Mesendoderm (in vitro differentiated cells): ENCODE data around the gene NID2.

Source experiments
- DNase-seq: peaks from one replicate; pipeline ENCODE4 v3.0.0; 2013
- H2AK5ac ChIP-seq: 2 replicates; pipeline ENCODE4 v1.6.1; 2013; ENCODE audit warnings: low read length, inconsistent platforms
- H2BK120ac ChIP-seq: 2 replicates; pipeline ENCODE4 v1.6.1; 2013; ENCODE audit warnings: low read depth, mild to moderate bottlenecking, low read length, moderate library complexity, mixed read lengths
- H2BK15ac ChIP-seq: replicated peaks from 2 replicates; pipeline ENCODE4 v1.6.1; 2013; ENCODE audit warnings: low read depth, mild to moderate bottlenecking, moderate library complexity
- H2BK5ac ChIP-seq: 2 replicates; pipeline ENCODE4 v1.6.1; 2013; ENCODE audit warnings: low read length, inconsistent platforms
- H3K18ac ChIP-seq: 2 replicates; pipeline ENCODE4 v1.6.1; 2013; ENCODE audit warnings: mild to moderate bottlenecking, low read length, mixed read lengths
- H3K23ac ChIP-seq: one replicate; pipeline ENCODE4 v1.6.1; 2013; ENCODE audit warnings: low read length
- H3K27ac ChIP-seq: 2 replicates; pipeline ENCODE4 v1.5.1; 2013; ENCODE audit warnings: low read depth, mild to moderate bottlenecking, inconsistent platforms, low read length, moderate library complexity
- H3K27me3 ChIP-seq: 2 replicates; pipeline ENCODE4 v1.6.1; 2013; ENCODE audit warnings: low read length, control low read depth, mild to moderate bottlenecking, inconsistent platforms; ENCODE audit not compliant: insufficient read depth, poor library complexity
- H3K36me3 ChIP-seq: 2 replicates; pipeline ENCODE4 v1.6.1; 2013; ENCODE audit warnings: low read length, inconsistent platforms; ENCODE audit not compliant: control insufficient read depth, insufficient read depth
- H3K4ac ChIP-seq: one replicate; pipeline ENCODE4 v1.6.1; 2013; ENCODE audit warnings: low read depth, mild to moderate bottlenecking, low read length, moderate library complexity
- H3K4me1 ChIP-seq: 2 replicates; pipeline ENCODE4 v1.6.1; 2013; ENCODE audit warnings: low read depth, low read length, inconsistent platforms; ENCODE audit not compliant: control insufficient read depth
- H3K4me2 ChIP-seq: 2 replicates; pipeline ENCODE4 v1.6.1; 2013; ENCODE audit warnings: low read length
- H3K4me3 ChIP-seq: 2 replicates; pipeline ENCODE4 v1.5.1; 2013; ENCODE audit warnings: mild to moderate bottlenecking, low read length
- H3K56ac ChIP-seq: one replicate; pipeline ENCODE4 v1.6.1; 2013; ENCODE audit warnings: low read length
- H3K79me1 ChIP-seq: 2 replicates; pipeline ENCODE4 v1.6.1; 2013; ENCODE audit warnings: low read length, inconsistent platforms
- H3K79me2 ChIP-seq: 2 replicates; pipeline ENCODE4 v1.6.1; 2013; ENCODE audit warnings: mild to moderate bottlenecking, low read length; ENCODE audit not compliant: control insufficient read depth, insufficient read depth
- H3K9ac ChIP-seq: 2 replicates; pipeline ENCODE4 v1.6.1; 2013; ENCODE audit warnings: low read length, inconsistent platforms
- H4K5ac ChIP-seq: one replicate; pipeline ENCODE4 v1.6.1; 2013; ENCODE audit warnings: low read length
- H4K8ac ChIP-seq: one replicate; pipeline ENCODE4 v1.6.1; 2013; ENCODE audit warnings: low read depth, mild to moderate bottlenecking, control low read depth, low read length, moderate library complexity
- WGBS: extraction: QIAGEN DNeasy Blood & Tissue Kit; methylation state at CpG from one replicate; pipeline ENCODE4 v1.1.7; 2013; ENCODE audit warnings: low lambda C conversion rate, missing lambda C conversion rate; ENCODE audit not compliant: insufficient coverage; ENCODE audit errors: extremely low coverage; 5-methylcytosine and 5-hydroxymethylcytosine counted together

Gene NID2

DNA sequence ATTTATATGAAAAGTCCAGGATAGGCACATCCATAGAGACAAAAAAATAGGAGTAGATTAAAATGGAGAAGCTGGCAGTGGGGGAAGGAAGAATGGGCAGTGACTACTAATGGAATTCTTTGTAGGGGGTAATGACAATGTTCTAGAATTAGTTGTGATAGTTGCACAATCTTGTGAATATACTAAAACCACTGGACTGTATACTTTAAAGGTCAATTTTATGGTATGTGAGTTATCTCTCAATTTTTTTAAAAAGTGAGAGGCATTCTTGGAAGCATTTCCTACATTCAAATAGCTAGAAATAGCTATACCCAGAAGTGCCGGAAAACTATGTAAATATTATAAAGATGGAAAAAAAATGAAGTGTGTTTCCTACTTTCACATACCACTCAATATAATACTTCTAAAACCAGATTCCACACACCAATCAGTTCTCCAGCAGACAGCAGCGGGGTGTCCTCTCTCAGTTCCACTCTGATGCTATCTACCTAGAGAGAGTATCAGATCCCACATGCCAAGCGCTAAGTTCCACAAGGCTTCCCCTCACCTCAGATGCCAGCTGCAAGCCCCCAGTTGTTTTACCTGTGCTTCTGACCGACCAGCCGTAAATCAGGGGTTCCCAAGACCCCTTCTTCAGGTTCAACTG lies 41.7 kb upstream of the NID2 start:
- no peaks in the 10 kb centered on the region for H3K27me3 ChIP-seq
- DNase-seq: no peak

DNA sequence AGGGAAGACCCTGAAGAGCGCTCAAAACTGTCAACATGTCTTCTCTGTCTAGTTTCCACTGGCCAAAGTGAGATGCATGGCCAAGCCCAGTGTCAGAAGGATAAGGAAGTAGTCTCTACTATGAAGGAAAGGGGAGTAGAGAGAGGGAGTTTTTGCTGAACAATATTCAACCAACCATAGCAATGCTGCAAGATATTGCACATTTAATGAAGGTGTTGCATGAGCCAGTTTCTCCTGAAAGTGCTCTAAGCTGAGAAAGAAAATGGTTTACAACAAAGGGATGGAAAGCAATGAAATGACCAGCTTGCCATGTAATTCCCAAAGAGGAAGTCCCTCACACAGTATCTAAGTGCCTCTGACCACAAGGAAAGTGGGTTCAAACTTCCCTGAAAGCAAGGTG lies 40.0 kb upstream of the NID2 start:
- Histone ChIP-seq H3K23ac (no peak overlapping the region), H2BK15ac (no peak overlapping the region), H3K27ac (no peak overlapping the region), H3K4me3 (no peak overlapping the region), H2BK120ac (no peak overlapping the region), H2BK5ac (no peak overlapping the region), H3K79me2 (no peaks in the 10 kb centered on the region), H3K4me2 (no peak overlapping the region), H3K4ac (no peak overlapping the region), H3K79me1 (no peaks in the 10 kb centered on the region), H3K36me3 (no peaks in the 10 kb centered on the region), H3K27me3 (no peaks in the 10 kb centered on the region), H4K5ac (no peak overlapping the region), H3K4me1 (no peaks in the 10 kb centered on the region), H3K56ac (no peak overlapping the region), H3K18ac (no peak overlapping the region), H2AK5ac (no peak overlapping the region), H3K9ac (no peak overlapping the region), H4K8ac (no peak overlapping the region)
- WGBS: no CpG with 5 or more reads among the region's 1 CpG
- DNase-seq: no peak

More for the DNA sequence above, 41.7 kb upstream of the NID2 start:
- Histone ChIP-seq H2AK5ac (no peak overlapping the region), H3K4ac (no peak overlapping the region), H3K4me1 (no peaks in the 10 kb centered on the region), H3K4me2 (no peak overlapping the region), H3K56ac (no peak overlapping the region), H3K18ac (no peak overlapping the region), H3K79me2 (no peaks in the 10 kb centered on the region), H3K36me3 (no peaks in the 10 kb centered on the region), H3K4me3 (no peak overlapping the region), H2BK5ac (no peak overlapping the region), H3K27ac (no peak overlapping the region), H3K79me1 (no peaks in the 10 kb centered on the region), H4K8ac (no peak overlapping the region), H2BK120ac (no peak overlapping the region), H3K23ac (no peak overlapping the region), H2BK15ac (no peak overlapping the region), H4K5ac (no peak overlapping the region), H3K9ac (no peak overlapping the region)
- no CpG with 5 or more reads among the region's 5 CpGs for WGBS

DNA sequence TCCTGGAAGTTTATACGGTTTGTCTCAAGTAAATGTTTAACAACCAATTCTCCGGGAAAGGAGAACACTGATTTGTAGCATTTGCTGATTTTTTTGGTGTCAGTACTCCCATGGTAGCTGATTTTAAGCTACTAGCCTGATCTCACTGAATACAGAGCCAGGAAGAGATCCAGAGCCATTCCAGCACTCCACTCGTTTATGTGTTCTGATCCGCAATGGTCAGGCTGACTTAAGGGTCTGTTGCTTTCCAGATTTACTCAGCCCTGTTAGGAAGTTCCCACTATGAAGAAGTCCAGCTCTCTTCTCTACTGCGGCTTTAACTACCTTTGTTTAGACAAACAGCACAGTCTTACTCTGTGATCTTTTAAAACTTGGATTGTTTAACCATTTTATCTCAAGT lies 38.0 kb upstream of the NID2 start:
- H3K79me2 ChIP-seq: no peaks in the 10 kb centered on the region
- H2BK15ac ChIP-seq: no peak overlapping the region
- no peak overlapping the region for H2BK5ac ChIP-seq
- no peak overlapping the region for H3K23ac ChIP-seq
- no peak overlapping the region for H3K4me3 ChIP-seq
- no peak overlapping the region for H3K27ac ChIP-seq
- H3K79me1 ChIP-seq: no peaks in the 10 kb centered on the region
- H3K4me2 ChIP-seq: no peak overlapping the region
- H4K8ac ChIP-seq: no peak overlapping the region
- H4K5ac ChIP-seq: no peak overlapping the region
- no peak overlapping the region for H3K9ac ChIP-seq
- H3K18ac ChIP-seq: no peak overlapping the region
- no peak for DNase-seq
- H3K4ac ChIP-seq: no peak overlapping the region
- H3K36me3 ChIP-seq: no peaks in the 10 kb centered on the region
- no CpG with 5 or more reads among the region's 5 CpGs for WGBS
- no peak overlapping the region for H2AK5ac ChIP-seq
- no peak overlapping the region for H2BK120ac ChIP-seq
- H3K27me3 ChIP-seq: no peaks in the 10 kb centered on the region
- no peaks in the 10 kb centered on the region for H3K4me1 ChIP-seq
- no peak overlapping the region for H3K56ac ChIP-seq

DNA sequence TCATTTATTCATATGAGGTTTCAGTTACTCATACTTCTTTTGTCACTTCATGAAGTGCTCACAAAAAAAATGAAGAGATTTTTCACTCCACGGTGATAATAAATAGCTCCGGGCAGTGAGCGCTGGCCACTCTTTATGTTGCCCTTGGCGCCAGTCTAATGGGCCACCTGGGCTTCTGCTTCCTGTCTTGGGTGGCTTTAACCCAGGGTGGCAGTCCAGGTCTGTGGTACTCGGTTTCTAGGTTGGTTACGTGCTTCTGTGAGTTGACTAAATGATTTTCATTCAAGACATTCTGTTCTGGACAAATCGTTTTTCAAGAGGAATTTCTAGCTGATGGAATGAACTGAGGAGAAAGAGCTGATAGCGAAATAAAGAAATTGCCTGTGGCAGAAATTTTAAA lies 34.6 kb upstream of the NID2 start:
- H3K4ac ChIP-seq: no peak overlapping the region
- no peak overlapping the region for H3K56ac ChIP-seq
- no peak overlapping the region for H2BK15ac ChIP-seq
- no peak overlapping the region for H3K18ac ChIP-seq
- no peaks in the 10 kb centered on the region for H3K79me1 ChIP-seq
- no peak for DNase-seq
- no peak overlapping the region for H2BK120ac ChIP-seq
- no CpG with 5 or more reads among the region's 8 CpGs for WGBS
- H2BK5ac ChIP-seq: no peak overlapping the region
- H3K4me3 ChIP-seq: no peak overlapping the region
- no peak overlapping the region for H3K27ac ChIP-seq
- no peak overlapping the region for H3K4me2 ChIP-seq
- H3K9ac ChIP-seq: no peak overlapping the region
- no peaks in the 10 kb centered on the region for H3K79me2 ChIP-seq
- no peak overlapping the region for H4K5ac ChIP-seq
- H3K23ac ChIP-seq: no peak overlapping the region
- H2AK5ac ChIP-seq: no peak overlapping the region
- H3K36me3 ChIP-seq: no peaks in the 10 kb centered on the region
- no peaks in the 10 kb centered on the region for H3K4me1 ChIP-seq
- H4K8ac ChIP-seq: no peak overlapping the region
- no peaks in the 10 kb centered on the region for H3K27me3 ChIP-seq

DNA sequence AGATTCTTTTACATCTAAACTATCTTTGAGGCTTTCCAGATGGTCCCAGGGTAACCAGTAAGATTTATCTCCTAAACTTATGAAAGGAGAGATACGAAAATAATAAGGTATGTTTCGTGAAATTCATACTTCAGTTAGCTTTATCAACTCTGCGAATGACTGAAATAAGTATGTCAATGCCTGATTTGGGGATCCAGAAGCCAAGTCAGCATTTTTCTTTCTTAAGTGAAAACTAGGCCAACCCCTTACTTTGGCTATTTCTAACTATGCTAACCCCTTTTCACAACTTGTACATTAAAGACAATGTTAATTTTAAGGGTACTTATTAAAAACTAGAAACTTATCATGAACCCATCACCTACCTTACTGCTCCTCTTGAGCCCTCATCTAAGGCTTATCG lies 26.9 kb upstream of the NID2 start:
- H3K18ac ChIP-seq: no peak overlapping the region
- H4K5ac ChIP-seq: no peak overlapping the region
- H3K9ac ChIP-seq: no peak overlapping the region
- H3K4me1 ChIP-seq: no peaks in the 10 kb centered on the region
- no peak overlapping the region for H3K4me2 ChIP-seq
- H4K8ac ChIP-seq: no peak overlapping the region
- no peak overlapping the region for H3K56ac ChIP-seq
- no CpG with 5 or more reads among the region's 4 CpGs for WGBS
- no peak overlapping the region for H2BK5ac ChIP-seq
- no peak overlapping the region for H2BK15ac ChIP-seq
- H3K79me2 ChIP-seq: no peaks in the 10 kb centered on the region
- no peak overlapping the region for H3K27ac ChIP-seq
- no peaks in the 10 kb centered on the region for H3K79me1 ChIP-seq
- H3K4me3 ChIP-seq: no peak overlapping the region
- no peak for DNase-seq
- no peak overlapping the region for H2AK5ac ChIP-seq
- no peak overlapping the region for H3K4ac ChIP-seq
- H2BK120ac ChIP-seq: no peak overlapping the region
- H3K23ac ChIP-seq: no peak overlapping the region
- H3K27me3 ChIP-seq: no peaks in the 10 kb centered on the region
- no peaks in the 10 kb centered on the region for H3K36me3 ChIP-seq

DNA sequence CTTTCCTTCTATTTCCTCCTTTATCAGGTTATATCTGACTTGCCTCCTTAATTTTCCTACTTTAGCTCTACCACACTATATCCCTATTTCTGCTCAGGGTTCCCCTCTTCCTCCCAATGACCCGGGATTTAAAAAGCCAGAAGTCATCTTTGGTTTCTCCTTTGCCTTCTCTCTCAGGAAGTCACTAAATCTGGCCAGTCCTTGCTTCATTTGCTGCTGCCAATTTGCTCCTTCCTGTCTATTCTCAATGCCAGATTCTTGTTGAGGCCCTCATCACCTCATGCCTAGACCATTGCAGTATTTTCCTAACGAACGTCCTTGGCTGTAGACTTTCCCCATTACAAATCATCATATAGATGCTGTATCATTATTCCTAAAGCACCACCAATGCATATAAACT lies 26.5 kb upstream of the NID2 start:
- no peaks in the 10 kb centered on the region for H3K36me3 ChIP-seq
- H2BK15ac ChIP-seq: no peak overlapping the region
- WGBS: no CpG with 5 or more reads among the region's 3 CpGs
- H4K8ac ChIP-seq: no peak overlapping the region
- H2AK5ac ChIP-seq: no peak overlapping the region
- H2BK120ac ChIP-seq: no peak overlapping the region
- no peaks in the 10 kb centered on the region for H3K79me1 ChIP-seq
- H3K27ac ChIP-seq: no peak overlapping the region
- no peak overlapping the region for H3K9ac ChIP-seq
- H3K79me2 ChIP-seq: no peaks in the 10 kb centered on the region
- H2BK5ac ChIP-seq: no peak overlapping the region
- H3K56ac ChIP-seq: no peak overlapping the region
- H3K4me1 ChIP-seq: no peaks in the 10 kb centered on the region
- H3K4ac ChIP-seq: no peak overlapping the region
- H3K4me2 ChIP-seq: no peak overlapping the region
- DNase-seq: no peak
- no peak overlapping the region for H3K4me3 ChIP-seq
- H3K23ac ChIP-seq: no peak overlapping the region
- no peak overlapping the region for H3K18ac ChIP-seq
- H3K27me3 ChIP-seq: no peaks in the 10 kb centered on the region
- no peak overlapping the region for H4K5ac ChIP-seq
